OCI-LY3 (cell line): ENCODE data around the gene CPA2.

ENCODE experiments used
- CTCF ChIP-seq: fragments of 200-600, 300-600 bp; sonication (generic); IDR thresholded peaks from 2 replicates; pipeline ENCODE4 v1.5.1; 2014; ENCODE audit warnings: antibody characterized with exemption, low read length, low read depth
- EZH2phosphoT487 ChIP-seq: fragments of 200-600 bp; shearing (Covaris generic); IDR thresholded peaks from 2 replicates; pipeline ENCODE4 v1.6.1; 2018; ENCODE audit warnings: antibody characterized with exemption, mixed run types, low read depth

DNA sequence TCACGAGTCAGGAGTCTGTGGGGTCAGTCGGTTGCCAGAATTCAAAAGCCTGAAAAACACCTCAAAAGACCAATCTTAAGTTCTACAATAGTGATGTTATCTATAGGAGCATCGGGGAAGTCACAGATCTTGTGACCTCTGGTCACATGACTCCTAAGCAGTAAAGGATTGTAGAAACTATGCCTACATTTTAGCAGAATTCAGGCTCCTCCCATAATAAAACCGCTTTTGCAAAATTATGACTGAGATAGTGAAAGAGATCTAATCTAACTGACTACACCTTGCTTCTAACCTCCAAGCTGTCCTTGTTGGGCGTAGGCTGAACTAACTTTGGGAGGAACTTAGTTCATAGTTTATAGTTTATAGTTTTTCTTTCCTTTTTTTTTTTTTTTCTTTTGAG lies 42.5 kb upstream of the CPA2 start:
- TF ChIP-seq CTCF: no peak
- TF ChIP-seq EZH2phosphoT487: no peak
